HG03571 (cell line): ENCODE data around the gene ZNF48.

Source experiments
- ATAC-seq: cut with Tn5 transposase; IDR thresholded peaks from one replicate; pipeline ENCODE4 v1.9.1; 2021; ENCODE audit not compliant: unreplicated experiment

ZNF48 gene

DNA sequence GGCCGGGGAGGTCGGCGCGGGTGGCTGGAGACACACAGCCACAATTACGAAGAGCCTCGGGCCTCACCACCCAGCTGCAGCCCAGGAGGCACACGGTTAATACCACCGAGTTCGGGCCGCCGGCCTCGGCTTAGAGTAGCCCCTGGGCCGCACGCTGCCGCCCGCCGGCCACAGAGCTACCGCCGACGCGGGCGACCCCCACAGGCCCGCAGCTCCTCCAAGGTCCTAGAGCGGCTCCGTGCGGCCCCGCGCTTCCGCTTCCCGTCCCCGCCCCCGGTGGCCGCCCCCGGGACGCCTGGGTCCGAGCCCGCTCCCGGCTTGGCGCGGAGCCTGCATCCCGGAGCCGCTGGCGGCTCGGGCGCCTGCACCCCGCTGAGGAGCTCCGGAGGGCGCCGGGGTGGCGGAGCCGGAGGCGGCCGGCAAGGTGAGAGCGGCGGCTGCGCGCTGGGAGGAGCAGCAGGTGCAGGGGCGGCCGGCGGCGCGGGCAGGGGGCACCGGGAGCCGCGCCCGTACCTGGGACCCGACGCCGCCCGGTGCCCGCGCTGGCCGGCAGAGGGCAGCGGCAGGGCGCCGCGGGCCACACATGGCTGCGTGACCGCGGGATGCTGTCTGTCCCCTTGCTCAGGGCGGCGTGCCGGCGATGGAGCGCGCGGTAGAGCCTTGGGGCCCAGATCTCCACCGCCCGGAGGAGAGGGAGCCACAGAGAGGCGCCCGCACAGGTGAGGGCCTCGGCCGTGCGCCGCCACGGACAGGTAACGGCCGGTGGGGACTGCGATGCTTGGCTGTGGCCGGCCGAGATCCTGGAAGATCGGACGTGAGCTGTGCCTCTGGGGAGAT lies at the start of gene ZNF48:
Gene ZNF48 (plus strand): TSS at position 266 of the 837 bp plus-strand sequence. CDS start 375 bp downstream, at position 641.
- no peak for ATAC-seq

DNA sequence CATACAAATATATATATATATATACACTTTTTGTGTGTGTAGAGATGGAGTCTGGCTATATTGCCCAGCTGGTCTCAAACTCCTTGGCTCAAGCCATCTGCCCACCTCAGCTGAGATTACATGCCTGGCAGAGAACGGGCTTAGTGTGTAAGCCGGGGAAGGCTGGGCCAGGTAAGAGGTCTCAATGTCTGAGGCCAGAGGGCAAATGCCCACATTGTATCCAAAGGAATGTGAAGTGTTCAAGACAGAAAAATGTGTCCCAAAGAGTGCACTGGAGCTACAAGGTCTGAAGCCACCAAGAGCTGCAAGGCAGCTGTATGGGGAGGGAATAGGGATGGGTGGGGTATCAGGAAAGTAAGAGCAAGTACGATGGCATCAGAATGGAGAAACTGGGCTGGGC lies 48.9 kb upstream of the ZNF48 start:
- no peak for ATAC-seq

DNA sequence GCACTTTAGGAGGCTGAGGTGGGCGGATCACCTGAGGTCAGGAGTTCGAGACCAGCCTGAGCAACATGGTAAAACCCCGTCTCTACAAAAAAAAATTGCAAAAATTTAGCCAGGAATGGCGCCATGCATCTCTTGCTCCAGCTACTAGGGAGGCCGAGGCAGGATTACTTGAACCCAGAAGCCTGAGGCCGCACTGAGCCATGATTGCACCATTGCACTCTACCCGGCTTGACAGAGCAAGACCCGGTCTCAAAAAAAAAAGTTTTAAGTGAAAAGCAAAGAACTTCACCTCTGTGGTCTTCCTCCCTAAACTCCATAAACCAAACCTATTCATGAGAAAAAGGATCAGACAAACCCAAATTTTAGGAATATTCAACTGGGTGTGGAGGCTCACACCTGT lies 47.1 kb upstream of the ZNF48 start:
- ATAC-seq, result no peak

DNA sequence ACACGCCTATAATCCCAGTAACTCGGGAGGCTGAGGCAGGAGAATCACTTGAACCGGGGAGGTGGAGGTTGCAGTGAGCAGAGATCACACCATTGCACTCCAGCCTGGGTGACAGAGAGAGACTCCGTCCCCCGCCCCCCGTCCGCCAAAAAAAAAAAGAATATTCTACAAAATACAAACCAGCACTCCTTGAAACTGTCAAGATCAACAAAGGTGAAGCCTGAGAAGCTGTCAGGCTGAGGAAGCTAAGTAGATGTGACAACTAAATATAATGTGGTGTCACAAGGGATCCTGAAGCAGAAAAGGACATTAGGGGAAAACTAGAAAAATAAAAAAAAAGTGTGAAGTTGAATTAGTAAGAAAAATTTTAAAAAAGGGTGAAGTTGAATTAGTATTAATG lies 46.3 kb upstream of the ZNF48 start:
- no peak for ATAC-seq

DNA sequence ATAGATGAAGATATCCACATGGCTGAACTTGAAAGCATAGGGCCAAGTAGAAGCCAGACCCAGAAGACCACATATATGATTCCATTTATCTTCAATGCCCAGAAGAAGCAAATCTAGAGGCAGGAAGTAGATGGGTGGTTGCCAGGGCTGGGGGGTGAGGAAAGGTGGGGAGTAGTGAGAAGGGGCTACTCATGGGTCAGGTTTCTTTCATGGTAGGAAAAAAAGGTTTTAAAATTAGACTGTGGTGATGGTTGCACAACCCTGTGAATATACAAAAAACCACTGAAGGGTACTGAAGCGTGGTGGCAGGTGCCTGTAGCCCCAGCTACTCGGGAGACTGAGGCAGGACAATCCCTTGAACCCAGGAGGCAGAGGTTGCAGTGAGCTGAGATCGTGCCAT lies 45.5 kb upstream of the ZNF48 start:
- ATAC-seq, result no peak

DNA sequence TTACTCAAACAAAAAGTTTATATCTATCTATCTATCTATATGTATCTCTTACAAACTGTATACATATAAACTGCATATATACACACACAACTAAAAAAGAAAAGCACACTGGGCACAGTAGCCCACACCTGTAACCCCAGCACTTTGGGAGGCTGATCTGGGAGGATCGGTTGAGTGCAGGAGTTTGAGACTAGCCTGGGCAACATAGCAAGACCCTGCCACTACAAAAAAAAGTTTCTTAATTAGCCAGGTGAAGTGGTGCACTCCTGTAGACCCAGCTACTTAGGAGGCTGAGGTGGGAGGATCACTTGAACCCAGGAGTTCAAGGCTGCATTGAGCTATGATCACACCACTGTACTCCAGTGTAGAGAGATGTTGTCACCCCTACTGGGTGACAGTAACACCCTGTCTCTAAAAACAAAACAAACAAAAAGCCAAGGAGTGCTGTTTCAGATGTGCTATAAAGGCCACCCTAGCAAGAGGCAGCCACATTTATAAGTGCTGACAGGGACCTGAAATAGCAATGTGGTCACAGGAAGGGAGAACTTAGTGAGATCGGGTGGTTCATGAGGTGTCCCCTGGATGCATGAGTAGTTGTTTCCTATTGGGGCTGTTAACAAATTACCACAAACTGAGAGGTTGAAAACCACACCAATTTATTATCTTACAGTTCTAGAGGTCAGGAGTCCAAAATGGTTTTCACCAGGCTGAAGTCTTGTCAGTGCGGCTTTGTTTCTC lies 44.9 kb upstream of the ZNF48 start:
- ATAC-seq, result no peak

DNA sequence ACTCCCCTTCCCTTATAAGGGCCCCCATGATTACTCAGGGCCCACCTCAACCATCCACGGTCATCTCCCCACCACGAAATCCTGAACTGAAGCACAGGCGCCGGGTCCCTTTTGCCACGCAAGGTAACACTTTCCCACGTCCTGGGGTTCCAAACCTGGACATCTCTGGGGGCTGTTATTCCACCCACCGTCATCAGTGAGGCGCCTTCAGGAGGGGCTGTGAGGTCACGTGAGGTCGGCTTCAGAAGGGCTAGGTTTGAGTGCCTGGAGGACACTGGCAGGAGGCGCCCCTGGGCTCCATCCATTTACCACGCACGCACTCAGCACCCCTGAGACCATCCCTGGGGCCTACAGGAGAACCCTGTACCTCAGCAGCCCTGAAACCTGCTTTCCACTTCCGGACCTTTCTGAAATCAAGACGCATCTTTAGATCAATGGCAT lies 44.2 kb upstream of the ZNF48 start:
- ATAC-seq, result no peak

DNA sequence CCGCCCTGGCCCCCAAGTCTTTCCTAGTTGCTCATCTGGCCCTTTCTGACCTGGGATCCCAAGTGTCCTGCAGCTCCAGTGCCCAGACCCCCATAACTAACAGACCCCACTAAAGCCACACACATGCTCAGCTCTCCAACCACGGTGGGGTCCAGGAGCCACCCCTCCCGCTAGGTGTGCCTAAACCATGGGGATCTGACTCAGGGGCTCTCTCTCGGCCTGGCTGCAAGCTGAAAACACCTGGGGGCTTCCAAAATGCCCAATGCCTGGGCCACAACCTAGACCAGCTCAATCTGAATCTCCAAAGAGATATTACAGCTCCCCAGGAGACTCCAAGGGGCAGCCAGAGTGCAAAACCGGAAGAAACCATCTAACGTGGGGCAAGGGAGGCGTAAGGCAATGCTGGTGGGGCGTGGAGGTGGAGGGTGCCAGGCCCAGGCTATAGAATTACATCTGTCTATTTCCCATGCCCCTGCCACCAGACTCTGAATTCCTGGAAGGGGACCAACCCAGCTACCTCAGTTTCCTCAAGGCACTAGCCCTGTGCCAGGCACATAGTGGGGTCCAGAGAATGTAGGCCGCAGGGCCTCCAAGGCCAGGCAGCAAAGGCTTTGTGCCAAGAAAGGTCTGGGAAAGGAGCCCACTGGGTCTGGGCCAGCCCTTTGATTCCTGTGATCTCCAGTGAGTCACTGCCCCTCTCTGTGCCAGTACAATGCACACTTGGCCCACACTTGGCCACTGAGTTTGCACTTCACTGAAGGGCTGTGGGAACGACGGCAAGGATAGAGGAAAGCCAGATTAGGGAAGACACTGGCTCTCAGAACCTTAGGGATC lies 43.4 kb upstream of the ZNF48 start:
- no peak for ATAC-seq

DNA sequence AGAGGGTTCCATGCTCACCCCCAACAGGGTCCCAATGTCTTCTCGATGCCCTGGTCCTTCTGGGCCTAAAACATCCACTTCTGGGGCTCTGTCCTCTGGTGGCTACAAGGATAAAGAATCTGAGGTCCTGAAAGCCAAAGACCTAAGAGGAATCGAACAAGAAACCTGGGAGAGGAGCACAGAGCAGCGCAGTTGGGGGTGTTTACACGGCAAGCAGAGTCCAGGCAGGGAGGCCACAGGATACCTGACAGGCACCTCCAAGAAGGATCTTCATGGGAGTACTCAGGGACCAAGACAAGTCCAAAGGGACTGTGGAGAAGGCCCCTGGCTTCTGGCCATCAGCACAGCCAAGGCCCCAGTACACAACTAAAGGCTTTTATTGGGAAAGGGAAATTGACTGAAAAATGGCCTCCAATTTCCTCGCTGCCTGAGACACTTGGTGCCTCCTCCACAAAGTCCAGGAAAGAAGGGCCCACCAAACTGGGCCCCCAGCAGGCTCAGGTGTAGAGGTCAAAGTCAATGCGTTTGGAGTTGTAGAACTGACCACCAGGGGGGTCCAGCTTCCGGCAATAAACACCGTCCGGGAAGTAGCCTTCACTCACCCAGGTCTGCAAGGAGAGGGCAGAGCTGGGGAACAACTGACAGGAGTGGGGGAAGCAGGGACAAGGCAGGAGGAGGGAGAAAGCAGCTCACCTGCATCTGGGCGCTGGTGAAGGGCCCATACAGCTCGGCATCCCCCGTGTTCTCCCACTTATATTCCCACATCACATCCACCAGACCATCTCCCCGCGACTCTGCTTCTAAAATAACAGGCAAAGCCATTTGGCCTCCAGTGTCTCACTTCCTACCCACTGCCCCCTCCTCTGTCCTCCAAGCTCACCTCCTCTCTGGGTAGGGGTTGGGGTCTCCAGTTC lies 42.5 kb upstream of the ZNF48 start:
- no peak for ATAC-seq

DNA sequence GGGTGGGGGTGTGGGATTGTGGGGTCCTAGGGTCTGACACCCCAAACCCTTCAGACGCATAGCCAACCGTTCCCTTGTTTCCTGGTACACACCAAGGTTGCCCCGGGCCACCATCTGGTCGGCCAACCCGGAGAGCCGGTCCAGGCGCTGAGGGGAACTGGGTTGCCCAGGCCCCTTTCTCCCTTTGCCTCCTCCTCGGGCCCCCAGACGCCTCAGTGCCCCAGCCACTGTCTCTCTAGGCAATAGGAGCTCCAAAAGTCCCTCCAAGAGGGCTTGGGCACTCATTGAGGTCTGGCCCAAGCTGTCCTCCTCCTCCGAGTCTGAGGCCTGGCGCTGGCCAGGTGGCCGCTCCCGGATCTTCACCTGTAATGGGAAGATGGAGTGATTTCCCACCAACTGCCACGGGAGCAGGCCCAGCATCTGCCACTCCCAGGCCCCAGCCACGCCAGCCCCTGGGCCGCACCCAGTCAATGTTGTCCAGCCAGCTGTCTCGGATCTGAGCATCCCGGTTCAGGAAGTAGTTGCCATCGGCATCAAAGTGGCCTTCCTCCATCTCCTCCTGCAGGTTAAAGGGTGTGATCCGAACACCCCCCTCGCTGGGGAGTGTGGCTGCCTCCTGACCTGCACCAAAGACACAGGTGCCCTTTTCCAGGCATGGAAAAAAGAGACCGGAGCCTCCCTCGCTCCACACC lies 41.6 kb upstream of the ZNF48 start:
- ATAC-seq, result no peak

DNA sequence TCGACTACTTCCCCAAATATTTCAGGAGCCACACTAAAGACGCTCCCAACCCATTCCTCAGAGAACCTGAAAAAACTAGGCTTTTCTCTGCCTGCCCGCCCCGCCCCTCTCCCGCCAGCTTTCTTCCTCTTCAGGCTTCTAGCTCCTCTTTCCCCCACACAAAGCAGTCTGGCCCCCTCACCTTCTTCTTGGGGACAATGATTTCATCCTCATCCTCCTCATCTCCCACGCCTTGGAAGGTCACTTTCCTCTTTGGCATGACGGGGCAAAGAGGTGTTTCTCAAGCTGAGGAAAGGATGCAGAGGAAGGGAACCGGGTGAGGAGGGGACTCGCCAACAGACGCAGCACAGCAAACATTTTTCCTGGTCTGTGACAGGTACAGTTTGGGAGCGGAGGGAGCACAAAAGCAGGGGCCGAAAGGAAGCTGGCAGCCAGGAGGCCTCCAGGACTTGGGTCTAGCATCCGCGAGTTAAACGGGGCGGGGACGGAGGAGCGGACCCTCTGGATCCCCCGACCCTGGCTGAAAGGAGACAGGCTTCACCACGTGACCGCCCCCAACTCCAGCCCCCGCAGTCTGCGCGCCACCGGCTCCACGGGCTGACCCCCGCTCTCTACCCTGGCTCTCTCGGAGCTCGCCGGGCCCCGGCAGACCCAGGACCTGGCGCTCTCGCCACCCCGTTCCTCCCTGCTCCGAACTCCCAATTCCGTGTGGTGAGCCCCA lies 40.6 kb upstream of the ZNF48 start:
- ATAC-seq, result no peak

DNA sequence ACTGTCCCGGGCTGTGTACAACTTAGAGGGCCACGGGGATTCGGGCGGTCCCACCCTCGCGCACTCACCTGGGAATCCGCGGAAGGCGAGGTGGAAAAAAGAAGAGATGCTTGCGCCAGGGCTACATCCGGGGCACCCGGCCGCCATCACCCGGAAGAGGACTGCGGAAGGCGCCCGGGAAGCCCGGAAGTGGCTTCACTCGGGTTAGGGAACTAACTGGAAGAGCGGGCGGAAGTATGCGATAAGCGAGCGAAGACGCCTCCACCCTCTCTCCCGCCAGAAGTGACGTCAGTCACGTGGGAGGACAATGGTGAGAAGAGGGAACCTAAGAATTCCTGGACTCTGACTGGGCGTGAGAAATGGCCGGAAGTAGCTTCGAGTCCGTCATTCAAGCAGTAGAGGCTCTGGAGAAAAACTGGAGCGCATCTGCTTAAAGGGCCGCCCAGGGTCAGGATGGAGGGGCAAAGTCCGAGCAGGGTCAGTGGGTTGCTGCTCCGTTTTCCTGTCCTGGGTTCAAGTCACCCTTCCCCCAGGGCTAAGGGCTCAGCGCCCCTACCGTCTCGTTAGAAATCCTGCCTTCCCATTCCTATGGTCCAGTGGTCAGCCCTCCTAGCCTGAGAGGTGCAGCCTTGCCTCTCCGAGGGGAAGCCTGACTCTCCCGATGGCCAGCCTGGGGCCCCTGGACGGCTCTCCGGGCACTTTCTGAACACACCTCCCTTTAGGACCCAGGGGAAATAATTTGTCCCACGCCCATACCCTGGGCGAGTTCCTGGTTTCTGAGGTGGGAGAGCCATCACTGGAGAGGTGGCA lies 39.9 kb upstream of the ZNF48 start, which contains the start of gene CD2BP2:
Gene CD2BP2 (minus strand): TSS at position 165 of the 810 bp plus-strand sequence. CDS start 627 bp downstream, outside the sequence.
- peak; percentile 47 for ATAC-seq

DNA sequence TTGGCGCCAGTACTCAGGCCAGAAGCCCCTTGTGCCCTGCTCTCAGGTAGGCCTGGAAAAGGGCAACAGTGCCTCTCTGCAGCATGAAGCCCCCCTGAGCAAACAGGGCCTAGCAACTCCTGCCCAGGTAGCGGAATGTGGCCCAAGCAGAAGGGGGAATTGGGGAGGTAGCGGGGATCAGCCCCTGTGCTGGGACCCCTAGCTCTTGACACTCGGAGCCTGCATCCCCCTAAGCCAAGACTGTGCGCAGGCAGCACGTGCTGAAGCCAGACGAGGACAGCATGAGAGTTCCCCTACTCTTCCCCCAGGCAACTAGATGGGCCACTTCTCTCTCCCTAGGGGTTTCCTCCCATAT lies 39.3 kb upstream of the ZNF48 start:
- no peak for ATAC-seq

DNA sequence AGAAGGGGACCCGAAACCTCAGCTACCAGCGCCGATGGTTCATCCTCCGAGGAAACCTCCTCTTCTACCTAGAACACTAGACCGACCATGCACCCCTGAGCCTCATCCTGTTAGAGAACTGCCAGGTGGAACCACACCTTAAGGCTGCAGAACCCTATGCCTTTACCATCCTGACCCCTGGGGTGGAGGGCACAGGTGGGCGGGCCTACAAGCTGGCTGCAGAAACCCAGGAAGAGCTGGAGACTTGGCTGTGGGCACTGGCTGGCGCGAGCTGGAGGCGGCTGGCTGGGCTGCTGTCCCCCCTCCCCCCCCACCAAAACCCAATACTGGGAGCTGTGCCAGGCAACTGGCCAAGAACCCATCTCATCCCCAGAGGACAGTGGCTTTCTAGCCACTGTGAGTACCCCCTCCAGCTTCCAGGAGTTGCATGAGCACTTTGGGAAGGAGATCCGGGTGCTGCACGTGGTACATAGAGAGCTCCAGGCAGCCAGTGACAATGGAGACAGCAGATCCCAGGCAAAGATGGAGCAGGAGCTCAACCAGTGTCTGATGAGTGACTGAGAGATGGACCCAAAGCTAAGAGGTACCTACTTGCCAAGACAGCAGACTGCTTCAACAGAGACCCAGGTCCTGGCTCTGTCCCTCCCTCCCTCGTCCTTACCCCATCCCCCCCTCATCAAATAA lies 38.7 kb upstream of the ZNF48 start:
- ATAC-seq, result no peak

DNA sequence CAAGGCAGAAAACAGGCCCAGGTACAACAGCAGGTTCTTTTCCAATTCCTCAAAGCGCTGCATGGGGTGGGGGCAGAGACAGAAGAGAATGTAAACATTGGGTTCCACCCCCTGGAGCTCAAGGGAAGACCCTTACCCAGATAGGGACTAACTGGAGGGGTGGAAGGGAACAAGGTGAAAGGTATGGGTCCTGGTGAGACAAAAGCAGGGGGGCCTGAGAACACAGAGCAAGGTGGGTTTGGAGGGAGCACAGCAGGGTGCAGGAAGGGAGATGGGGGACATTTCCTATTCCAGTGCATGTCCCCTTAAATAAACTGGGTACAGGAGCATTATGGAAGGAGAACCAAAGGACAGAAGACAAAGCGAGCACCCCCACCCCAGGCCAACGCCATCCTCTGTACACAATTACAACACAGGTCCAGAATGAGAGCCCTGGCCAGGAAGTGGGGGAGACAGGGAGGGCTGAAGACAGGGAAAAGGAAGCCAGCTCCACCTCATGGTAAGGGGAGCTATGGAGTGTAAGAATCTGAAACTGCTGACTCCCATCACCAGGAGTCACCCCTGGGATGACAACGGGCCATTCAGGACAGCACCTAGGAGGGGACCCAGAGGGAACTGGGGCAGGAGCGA lies 38.0 kb upstream of the ZNF48 start:
- ATAC-seq, result no peak

DNA sequence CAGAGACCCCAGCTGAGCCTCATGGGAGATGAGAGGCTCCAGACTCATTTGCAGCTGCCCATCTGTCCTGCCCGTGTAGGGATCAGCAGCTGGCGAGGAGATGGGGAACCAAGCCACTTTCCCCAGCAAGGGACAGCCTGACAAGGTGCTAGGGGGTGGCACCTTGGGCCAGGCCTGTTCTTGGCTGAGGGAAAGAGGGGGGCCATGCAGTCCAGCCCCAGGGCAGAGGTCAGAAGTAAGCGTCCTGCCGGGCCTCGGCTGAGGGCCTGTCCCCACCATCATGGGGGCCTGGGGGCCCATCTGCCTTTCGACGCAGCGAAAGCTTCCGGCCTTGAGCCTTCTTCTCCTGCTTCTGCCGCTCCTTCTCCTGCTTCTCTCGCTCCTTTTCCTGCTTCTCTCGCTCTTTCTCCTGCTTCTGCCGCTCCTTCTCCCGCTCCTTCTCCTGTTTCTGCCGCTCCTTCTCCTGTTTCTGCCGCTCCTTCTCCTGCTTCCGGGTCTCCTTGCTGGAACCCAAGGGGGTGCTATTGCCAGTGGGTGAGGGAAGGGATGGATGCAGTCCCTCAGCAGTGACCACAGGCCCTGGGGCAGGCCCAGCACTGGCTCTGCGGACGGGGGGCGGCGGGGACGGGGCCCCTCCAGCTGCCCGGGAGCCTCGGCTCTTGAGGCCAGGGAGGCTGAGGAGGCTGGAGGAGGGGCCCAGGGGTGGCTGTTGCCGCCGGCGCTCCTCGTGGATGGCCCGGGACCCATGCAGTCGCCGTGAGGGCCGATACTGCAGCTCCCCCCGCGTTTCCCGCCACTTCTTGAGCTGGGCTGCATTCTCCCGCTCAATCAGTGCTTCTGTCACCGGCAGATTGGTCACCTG lies 37.3 kb upstream of the ZNF48 start:
- no peak for ATAC-seq
